HepG2 (cell line): ENCODE results near the gene RLN3. TPM values are rescaled to one million over a fixed set of nuclear protein-coding genes. Genes with fewer than 3 reads are reported as not detected.

Source experiments
- CEBPZ ChIP-seq: IDR thresholded peaks from 2 replicates; pipeline ENCODE4 v1.6.1; 2012; ENCODE audit warnings: low read length, improper control_type of control experiment
- CREM ChIP-seq, 2 experiments: sonication (generic) in 1 of 2; formaldehyde crosslinking in 1 of 2; IDR thresholded peaks; 2 replicates each; pipeline versions ENCODE4 v1.4.0 to v1.6.1; 2016 to 2020; ENCODE audit warnings: antibody characterized with exemption in 1 of 2, mild to moderate bottlenecking in 1 of 2, missing genetic modification reagents in 1 of 2
- CTCF ChIP-seq: sonication (generic); formaldehyde crosslinking; IDR thresholded peaks from 2 replicates; pipeline ENCODE4 v1.5.0; 2020; ENCODE audit warnings: mild to moderate bottlenecking, missing genetic modification reagents, moderate library complexity
- MIER3 ChIP-seq: IDR thresholded peaks from 2 replicates; pipeline ENCODE4 v1.6.1; 2016; ENCODE audit warnings: missing compliant biosample characterization, borderline replicate concordance
- MXD3 ChIP-seq: IDR thresholded peaks from 2 replicates; pipeline ENCODE4 v1.6.1; 2016; ENCODE audit warnings: mild to moderate bottlenecking, missing biosample characterization, missing genetic modification reagents
- MYPOP ChIP-seq: sonication (generic); formaldehyde crosslinking; IDR thresholded peaks from 2 replicates; pipeline ENCODE4 v1.8.1; 2023; ENCODE audit warnings: mild to moderate bottlenecking, moderate library complexity, missing genetic modification reagents
- SMAD9 ChIP-seq: sonication (generic); formaldehyde crosslinking; IDR thresholded peaks from 2 replicates; pipeline ENCODE4 v1.5.1; 2020; ENCODE audit warnings: mild to moderate bottlenecking, missing genetic modification reagents
- SMARCE1 ChIP-seq: fragments of 450-650 bp; IDR thresholded peaks from 2 replicates; pipeline ENCODE4 v1.6.1; 2017; ENCODE audit warnings: borderline replicate concordance
- STAT6 ChIP-seq: sonication (generic); formaldehyde crosslinking; IDR thresholded peaks from 2 replicates; pipeline ENCODE4 v1.4.0; 2020; ENCODE audit warnings: missing genetic modification reagents, mild to moderate bottlenecking, borderline replicate concordance
- ZNF644 ChIP-seq: IDR thresholded peaks from 2 replicates; pipeline ENCODE4 v1.6.1; 2016; ENCODE audit warnings: low read depth
- ZNF737 ChIP-seq: sonication (generic); formaldehyde crosslinking; IDR thresholded peaks from 2 replicates; pipeline ENCODE4 v1.5.0; 2020; ENCODE audit warnings: missing genetic modification reagents, mild to moderate bottlenecking, borderline replicate concordance
- ZNF777 ChIP-seq: sonication (generic); formaldehyde crosslinking; IDR thresholded peaks from 2 replicates; pipeline ENCODE4 v1.4.0; 2020; ENCODE audit warnings: missing genetic modification reagents
- polyA plus RNA-seq, 8 experiments: library from polyadenylated mRNA; depleted of rRNA in 3 of 8; stranded (reverse) in 7 of 8; unstranded in 1 of 8; fragments of >200 nt; fragmentation: Illumina TruSeq in 4 of 8; extraction: Trizol in 4 of 8; gene quantifications; 2 replicates each; pipeline versions ENCODE4 v1.2.1 to v1.2.3, GENCODE V29; 2011 to 2016; ENCODE audit warnings: low read depth in 4 of 8, missing spikeins in 1 of 8, mixed read lengths in 1 of 8; ENCODE audit not compliant: insufficient read depth in 1 of 8
- total RNA-seq, 5 experiments: library from RNA; depleted of rRNA; stranded (reverse); fragments of >200 nt; fragmentation: Illumina TruSeq; extraction: Trizol; gene quantifications; 2 replicates each; pipeline ENCODE4 v1.2.3, GENCODE V29; 2016; ENCODE audit warnings: low read depth in 1 of 5
- TF ChIP-seq, protein P1 (sequence below): sonication (generic); formaldehyde crosslinking; conservative IDR thresholded peaks from 2 replicates; pipeline ENCODE4 v1.4.0; 2020; ENCODE audit warnings: missing genetic modification reagents
- TF ChIP-seq, protein P2 (sequence below): sonication (generic); formaldehyde crosslinking; conservative IDR thresholded peaks from 2 replicates; pipeline ENCODE4 v1.8.1; 2023; ENCODE audit warnings: missing genetic modification reagents

The RLN3 gene
- total and polyA plus RNA-seq, 2 of the 13 experiments (the other 11 are each of a cell fraction or from before 2014, with no cell fraction given), result not detected

DNA sequence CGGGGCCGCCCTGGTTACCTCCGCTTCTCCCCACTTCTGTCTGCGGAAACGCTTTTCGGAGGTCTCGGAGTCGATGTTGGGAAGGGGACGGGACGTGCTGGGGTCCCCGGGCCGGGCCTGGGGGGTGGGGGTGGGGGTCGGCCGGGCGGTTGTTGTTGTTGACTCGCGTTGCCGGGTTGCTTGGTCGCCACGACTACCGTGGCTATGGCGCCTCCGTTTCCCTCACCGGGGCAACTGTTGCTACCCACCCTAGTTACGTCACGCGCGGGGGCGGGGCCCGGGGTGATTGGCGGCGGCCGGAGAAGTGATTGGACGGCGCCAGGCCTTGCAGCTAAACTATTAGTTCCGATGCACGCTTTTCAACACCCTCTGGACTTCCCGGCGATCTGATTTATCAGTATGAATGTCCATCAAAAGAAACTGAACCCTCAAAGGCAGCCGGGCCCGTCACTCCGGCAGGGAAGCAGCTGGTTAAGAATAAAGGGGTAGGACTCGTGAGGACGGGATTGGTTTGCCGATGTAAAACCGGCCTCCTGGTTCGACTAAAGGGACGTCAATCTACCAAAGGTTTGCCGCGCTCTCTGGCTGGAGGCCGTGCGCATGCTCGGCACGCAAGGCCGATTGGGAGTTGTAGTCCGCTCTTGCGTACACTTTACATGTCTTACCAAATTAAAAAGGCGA lies 21.7 kb upstream of the RLN3 start, which contains the start of gene RFX1 (continued):
- TF ChIP-seq MXD3, result no peak
- TF ChIP-seq, protein P1, sequence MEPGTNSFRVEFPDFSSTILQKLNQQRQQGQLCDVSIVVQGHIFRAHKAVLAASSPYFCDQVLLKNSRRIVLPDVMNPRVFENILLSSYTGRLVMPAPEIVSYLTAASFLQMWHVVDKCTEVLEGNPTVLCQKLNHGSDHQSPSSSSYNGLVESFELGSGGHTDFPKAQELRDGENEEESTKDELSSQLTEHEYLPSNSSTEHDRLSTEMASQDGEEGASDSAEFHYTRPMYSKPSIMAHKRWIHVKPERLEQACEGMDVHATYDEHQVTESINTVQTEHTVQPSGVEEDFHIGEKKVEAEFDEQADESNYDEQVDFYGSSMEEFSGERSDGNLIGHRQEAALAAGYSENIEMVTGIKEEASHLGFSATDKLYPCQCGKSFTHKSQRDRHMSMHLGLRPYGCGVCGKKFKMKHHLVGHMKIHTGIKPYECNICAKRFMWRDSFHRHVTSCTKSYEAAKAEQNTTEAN (CRISPR knock-in tag), result no peak
- TF ChIP-seq, protein P2, sequence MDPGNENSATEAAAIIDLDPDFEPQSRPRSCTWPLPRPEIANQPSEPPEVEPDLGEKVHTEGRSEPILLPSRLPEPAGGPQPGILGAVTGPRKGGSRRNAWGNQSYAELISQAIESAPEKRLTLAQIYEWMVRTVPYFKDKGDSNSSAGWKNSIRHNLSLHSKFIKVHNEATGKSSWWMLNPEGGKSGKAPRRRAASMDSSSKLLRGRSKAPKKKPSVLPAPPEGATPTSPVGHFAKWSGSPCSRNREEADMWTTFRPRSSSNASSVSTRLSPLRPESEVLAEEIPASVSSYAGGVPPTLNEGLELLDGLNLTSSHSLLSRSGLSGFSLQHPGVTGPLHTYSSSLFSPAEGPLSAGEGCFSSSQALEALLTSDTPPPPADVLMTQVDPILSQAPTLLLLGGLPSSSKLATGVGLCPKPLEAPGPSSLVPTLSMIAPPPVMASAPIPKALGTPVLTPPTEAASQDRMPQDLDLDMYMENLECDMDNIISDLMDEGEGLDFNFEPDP, result no peak
- no peak for TF ChIP-seq STAT6 (CRISPR knock-in tag)
- no peak for TF ChIP-seq MIER3 (CRISPR knock-in tag)
- TF ChIP-seq ZNF644 (CRISPR knock-in tag), result no peak
- TF ChIP-seq MYPOP (CRISPR knock-in tag), result 0 out of 2 replicates have a peak, but pooled peaks have one; percentile 64
- TF ChIP-seq ZNF737 (CRISPR knock-in tag), result no peak
- peak; percentile 98 for TF ChIP-seq CEBPZ
- TF ChIP-seq SMAD9, result no peak
- no peak for TF ChIP-seq ZNF777 (CRISPR knock-in tag)
- no peak for TF ChIP-seq CTCF (CRISPR knock-in tag)
- TF ChIP-seq CREM (IDR thresholded peaks at IDR 0.05), result peak; percentile 94
- TF ChIP-seq CREM (CRISPR knock-in tag; IDR thresholded peaks at IDR 0.05), result peak; percentile 64; the same call in 1 of the 2 replicates
- no peak for TF ChIP-seq SMARCE1
